Measurements from ENCODE around the gene CCDC97. TPM values are rescaled to one million over a fixed set of nuclear protein-coding genes. Genes with fewer than 3 reads are reported as not detected.

CCDC97 gene
- total RNA-seq, 4 donors from 2014 or later, result 12.9 to 21.3 (median 15.0) TPM

DNA sequence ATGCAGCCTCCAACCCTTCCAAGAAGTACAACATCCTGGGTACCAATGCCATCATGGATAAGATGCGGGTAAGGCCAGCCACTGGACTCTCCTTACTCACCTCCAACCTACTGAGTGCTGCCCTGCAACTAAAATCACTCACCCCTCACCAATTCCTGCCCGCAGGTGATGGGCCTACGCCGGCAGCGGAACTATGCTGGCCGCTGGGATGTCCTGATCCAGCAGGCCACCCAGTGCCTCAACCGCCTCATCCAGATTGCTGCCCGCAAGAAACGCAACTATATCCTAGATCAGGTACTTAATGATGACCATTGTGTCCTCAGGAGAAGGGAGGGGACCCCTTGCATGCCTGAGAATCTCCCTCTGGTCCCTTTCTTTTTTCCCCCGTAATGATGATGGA, 15.6 kb upstream of the CCDC97 start:
- H3K4me1 ChIP-seq, result peaks cover 4 to 39% (median 32%) of the 10 kb centered on the region in 4 donors
- H3K27me3 ChIP-seq, result no peaks in the 10 kb centered on the region
- DNase-seq (ENCODE audit: low spot score in 2 of 2), result no peak
- H3K4me3 ChIP-seq, result no peak overlapping the region
- WGBS, 2 donors, result 91 to 97% methylated on average over 10 of the region's 10 CpGs
- peaks cover 3 to 87% (median 61%) of the 10 kb centered on the region in 3 donors for H3K36me3 ChIP-seq
- H3K27ac ChIP-seq, result no peak overlapping the region
- TF ChIP-seq POLR2A (IDR thresholded peaks at IDR 0.05) (no peak), EP300 (IDR thresholded peaks at IDR 0.05) (no peak)
- TF ChIP-seq, protein P1, sequence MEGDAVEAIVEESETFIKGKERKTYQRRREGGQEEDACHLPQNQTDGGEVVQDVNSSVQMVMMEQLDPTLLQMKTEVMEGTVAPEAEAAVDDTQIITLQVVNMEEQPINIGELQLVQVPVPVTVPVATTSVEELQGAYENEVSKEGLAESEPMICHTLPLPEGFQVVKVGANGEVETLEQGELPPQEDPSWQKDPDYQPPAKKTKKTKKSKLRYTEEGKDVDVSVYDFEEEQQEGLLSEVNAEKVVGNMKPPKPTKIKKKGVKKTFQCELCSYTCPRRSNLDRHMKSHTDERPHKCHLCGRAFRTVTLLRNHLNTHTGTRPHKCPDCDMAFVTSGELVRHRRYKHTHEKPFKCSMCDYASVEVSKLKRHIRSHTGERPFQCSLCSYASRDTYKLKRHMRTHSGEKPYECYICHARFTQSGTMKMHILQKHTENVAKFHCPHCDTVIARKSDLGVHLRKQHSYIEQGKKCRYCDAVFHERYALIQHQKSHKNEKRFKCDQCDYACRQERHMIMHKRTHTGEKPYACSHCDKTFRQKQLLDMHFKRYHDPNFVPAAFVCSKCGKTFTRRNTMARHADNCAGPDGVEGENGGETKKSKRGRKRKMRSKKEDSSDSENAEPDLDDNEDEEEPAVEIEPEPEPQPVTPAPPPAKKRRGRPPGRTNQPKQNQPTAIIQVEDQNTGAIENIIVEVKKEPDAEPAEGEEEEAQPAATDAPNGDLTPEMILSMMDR (IDR thresholded peaks at IDR 0.05), result no peak
- no peaks in the 10 kb centered on the region for H3K9me3 ChIP-seq

- Histone ChIP-seq H3K4me1 (peaks cover 4 to 49% (median 41%) of the 10 kb centered on the region in 4 donors), H3K27me3 (no peaks in the 10 kb centered on the region), H3K36me3 (peaks cover 3 to 82% (median 51%) of the 10 kb centered on the region in 3 donors), H3K9me3 (no peaks in the 10 kb centered on the region), H3K4me3 (no peak overlapping the region), H3K27ac (peak overlapping the region in 2 of 4 donors; percentile 77 to 78)
- no peak for DNase-seq (ENCODE audit: low spot score in 2 of 2)
- TF ChIP-seq EP300 (IDR thresholded peaks at IDR 0.05) (no peak), POLR2A (IDR thresholded peaks at IDR 0.05) (no peak)
- TF ChIP-seq, protein P1 (IDR thresholded peaks at IDR 0.05), result no peak
- WGBS, 2 donors, result 60 to 67% methylated on average over 6 of the region's 6 CpGs
These were observed 14.5 kb upstream of the CCDC97 start for GRCh38 chr19:41295499-41295898.

GRCh38 chr19:41296433-41296871, 13.5 kb upstream of the CCDC97 start:
- TF ChIP-seq EP300 (IDR thresholded peaks at IDR 0.05) (no peak), POLR2A (IDR thresholded peaks at IDR 0.05) (no peak)
- TF ChIP-seq, protein P1 (IDR thresholded peaks at IDR 0.05), result no peak
- H3K36me3 ChIP-seq, result peaks cover 3 to 82% (median 45%) of the 10 kb centered on the region in 3 donors
- H3K27me3 ChIP-seq, result no peaks in the 10 kb centered on the region
- H3K9me3 ChIP-seq, result no peaks in the 10 kb centered on the region
- DNase-seq (ENCODE audit: low spot score in 2 of 2), result no peak
- 94 to 96% methylated on average over 2 of the region's 2 CpGs for WGBS, 2 donors
- H3K27ac ChIP-seq, result peak overlapping the region in 3 of 4 donors; percentile 77 to 89 (median 78)
- H3K4me3 ChIP-seq, result no peak overlapping the region
- peaks cover 4 to 52% (median 42%) of the 10 kb centered on the region in 4 donors for H3K4me1 ChIP-seq

- peaks cover 4 to 52% (median 42%) of the 10 kb centered on the region in 4 donors for H3K4me1 ChIP-seq
- H3K9me3 ChIP-seq, result no peaks in the 10 kb centered on the region
- H3K27me3 ChIP-seq, result no peaks in the 10 kb centered on the region
- no peak overlapping the region for H3K4me3 ChIP-seq
- WGBS, 2 donors, result 59% methylated on average over 7 of the region's 7 CpGs
- DNase-seq (ENCODE audit: low spot score in 2 of 2), result no peak
- H3K27ac ChIP-seq, result peak overlapping the region; percentile 58 to 89 (median 78)
- H3K36me3 ChIP-seq, result peaks cover 3 to 82% (median 33%) of the 10 kb centered on the region in 3 donors
- TF ChIP-seq POLR2A (IDR thresholded peaks at IDR 0.05), result no peak
- TF ChIP-seq, protein P1 (IDR thresholded peaks at IDR 0.05), result no peak
- no peak for TF ChIP-seq EP300 (IDR thresholded peaks at IDR 0.05)
These were observed 12.2 kb upstream of the CCDC97 start for GRCh38 chr19:41297628-41298347.

DNA sequence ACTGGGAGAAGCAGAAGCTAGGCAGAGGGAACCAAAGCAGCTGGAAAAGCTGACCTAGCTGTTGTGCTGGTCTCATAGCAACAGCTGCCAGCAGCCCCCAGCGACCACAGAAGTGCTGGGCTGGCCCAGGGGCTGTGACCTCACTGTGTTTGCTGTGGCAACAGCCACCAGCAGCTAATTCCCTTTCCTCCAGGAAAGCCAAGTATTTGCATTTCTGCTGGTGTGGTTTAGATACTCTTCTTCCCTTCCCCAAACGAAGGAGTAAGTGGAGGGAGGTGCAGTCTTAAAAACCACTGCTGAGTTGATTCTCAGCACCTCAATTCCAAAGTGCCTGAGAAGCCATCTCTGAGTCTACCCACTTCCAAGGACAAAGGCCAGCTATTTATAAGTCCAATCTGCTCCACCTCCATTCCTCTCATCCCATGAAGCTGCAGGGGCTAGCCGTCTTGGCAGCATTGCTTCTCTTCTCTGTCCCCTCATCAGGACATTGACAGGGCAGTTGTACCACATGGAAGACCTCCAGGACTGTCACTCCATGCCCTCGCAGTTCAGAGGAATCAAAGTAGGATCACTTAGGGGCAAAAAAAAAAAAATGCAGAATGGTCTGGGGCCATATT, 11.5 kb upstream of the CCDC97 start:
- peak overlapping the region; percentile 58 to 89 (median 78) for H3K27ac ChIP-seq
- TF ChIP-seq EP300 (IDR thresholded peaks at IDR 0.05) (peak; percentile 44 to 61), POLR2A (IDR thresholded peaks at IDR 0.05) (no peak)
- H3K4me1 ChIP-seq, result peaks cover 4 to 52% (median 42%) of the 10 kb centered on the region in 4 donors
- no peaks in the 10 kb centered on the region for H3K27me3 ChIP-seq
- no peak overlapping the region for H3K4me3 ChIP-seq
- peaks cover 3 to 82% (median 29%) of the 10 kb centered on the region in 3 donors for H3K36me3 ChIP-seq
- no peaks in the 10 kb centered on the region for H3K9me3 ChIP-seq
- peak; percentile 46 to 47 for DNase-seq (ENCODE audit: low spot score in 2 of 2)
- 16 to 18% methylated on average over 4 of the region's 4 CpGs for WGBS, 2 donors

Data from tibial nerve (tissue), 4 donors.